Peyer's patch (tissue), 4 donors: Measurements from ENCODE around the gene UBE4B. TPM values are rescaled to one million over a fixed set of nuclear protein-coding genes. Genes with fewer than 3 reads are reported as not detected.

Source experiments
- DNase-seq, 3 donors: peaks; one replicate each; pipeline ENCODE4 v3.0.0-alpha.2; 2017 to 2019
- H3K27ac ChIP-seq, 4 donors: fragments of 200-600 bp; sonication (generic); one replicate each; pipeline ENCODE4 v1.5.1; 2016 to 2019
- H3K27me3 ChIP-seq, 2 donors: fragments of 200-600 bp; sonication (generic); one replicate each; pipeline ENCODE4 v1.5.1; 2019
- H3K36me3 ChIP-seq, 3 donors: fragments of 200-600 bp; sonication (generic); one replicate each; pipeline ENCODE4 v1.5.1; 2016 to 2019
- H3K4me1 ChIP-seq, 4 donors: fragments of 200-600 bp; sonication (generic); one replicate each; pipeline ENCODE4 v1.5.1; 2016 to 2019
- H3K4me3 ChIP-seq, 4 donors: fragments of 200-600 bp; sonication (generic); 1 replicate in 3 of 4; 2 replicates in 1 of 4; pipeline ENCODE4 v1.5.1; 2016 to 2019; ENCODE audit warnings: mild to moderate bottlenecking in 1 of 4
- H3K9me3 ChIP-seq, 4 donors: fragments of 200-600 bp; sonication (generic); one replicate each; pipeline ENCODE4 v1.5.1; 2016 to 2019; ENCODE audit warnings: mild to moderate bottlenecking in 1 of 4
- CTCF ChIP-seq, 6 experiments: fragments of 450-650 bp in 4 of 6; fragments of 200-600 bp in 2 of 6; sonication (generic) in 1 of 6; IDR thresholded peaks; one replicate each; pipeline ENCODE4 v1.5.1; 2017 to 2019; ENCODE audit warnings: antibody characterized with exemption in 6 of 6, mild to moderate bottlenecking in 3 of 6, moderate library complexity in 1 of 6
- POLR2A ChIP-seq, 2 donors: fragments of 450-650 bp; IDR thresholded peaks; one replicate each; pipeline ENCODE4 v1.5.1; 2017; ENCODE audit warnings: antibody characterized with exemption in 2 of 2, mild to moderate bottlenecking in 2 of 2, moderate library complexity in 2 of 2
- total RNA-seq, 4 donors: library from RNA; depleted of rRNA; stranded (reverse); fragments of >200 nt; gene quantifications; one replicate each; pipeline ENCODE4 v1.1.0, GENCODE V29; 2016

The UBE4B gene
- total RNA-seq, 4 donors from 2014 or later, result 40.3 to 102 (median 67.8) TPM

GRCh38 chr1:10143961-10144485 lies 111.3 kb downstream of the UBE4B start:
- TF ChIP-seq CTCF (IDR thresholded peaks at IDR 0.05) (no peak), POLR2A (IDR thresholded peaks at IDR 0.05) (no peak)
- peaks cover 0 to 44% (median 0%) of the 10 kb centered on the region in 3 donors for H3K36me3 ChIP-seq
- no peaks in the 10 kb centered on the region for H3K4me1 ChIP-seq
- no peak for DNase-seq
- no peaks in the 10 kb centered on the region for H3K9me3 ChIP-seq
- no peak overlapping the region for H3K4me3 ChIP-seq
- H3K27ac ChIP-seq, result no peak overlapping the region
- H3K27me3 ChIP-seq, result no peaks in the 10 kb centered on the region

- H3K27ac ChIP-seq, result no peak overlapping the region
- no peaks in the 10 kb centered on the region for H3K9me3 ChIP-seq
- no peaks in the 10 kb centered on the region for H3K27me3 ChIP-seq
Measured at GRCh38 chr1:10146391-10146790, 113.6 kb downstream of the UBE4B start.

GRCh38 chr1:10149231-10149630 lies 116.5 kb downstream of the UBE4B start:
- Histone ChIP-seq H3K4me3 (no peak overlapping the region), H3K27ac (no peak overlapping the region)
- no peak for DNase-seq

More at GRCh38 chr1:10146391-10146790, 113.6 kb downstream of the UBE4B start:
- no peak for DNase-seq
- Histone ChIP-seq H3K36me3 (peaks cover 0 to 31% (median 0%) of the 10 kb centered on the region in 3 donors), H3K4me3 (no peak overlapping the region), H3K4me1 (no peaks in the 10 kb centered on the region)
- TF ChIP-seq POLR2A (IDR thresholded peaks at IDR 0.05) (no peak), CTCF (IDR thresholded peaks at IDR 0.05) (no peak)

GRCh38 chr1:10152709-10153284 lies 120.0 kb downstream of the UBE4B start:
- TF ChIP-seq CTCF (IDR thresholded peaks at IDR 0.05) (peak in 5 of 6 experiments; percentile 24 to 74 (median 69)), POLR2A (IDR thresholded peaks at IDR 0.05) (no peak)
- Histone ChIP-seq H3K4me1 (no peaks in the 10 kb centered on the region), H3K27me3 (no peaks in the 10 kb centered on the region), H3K9me3 (no peaks in the 10 kb centered on the region), H3K36me3 (peaks cover 0 to 28% (median 0%) of the 10 kb centered on the region in 3 donors), H3K27ac (no peak overlapping the region), H3K4me3 (no peak overlapping the region)
- peak in 2 of 3 donors; percentile 66 to 73 for DNase-seq

More at GRCh38 chr1:10149231-10149630, 116.5 kb downstream of the UBE4B start:
- peaks cover 0 to 44% (median 0%) of the 10 kb centered on the region in 3 donors for H3K36me3 ChIP-seq
- no peaks in the 10 kb centered on the region for H3K9me3 ChIP-seq
- no peaks in the 10 kb centered on the region for H3K4me1 ChIP-seq
- H3K27me3 ChIP-seq, result no peaks in the 10 kb centered on the region
- no peak for TF ChIP-seq CTCF (IDR thresholded peaks at IDR 0.05)
- no peak for TF ChIP-seq POLR2A (IDR thresholded peaks at IDR 0.05)

GRCh38 chr1:10155087-10155712 lies 122.4 kb downstream of the UBE4B start:
- Histone ChIP-seq H3K4me3 (no peak overlapping the region), H3K4me1 (no peaks in the 10 kb centered on the region), H3K36me3 (peaks cover 0 to 32% (median 0%) of the 10 kb centered on the region in 3 donors), H3K27ac (no peak overlapping the region), H3K27me3 (no peaks in the 10 kb centered on the region), H3K9me3 (no peaks in the 10 kb centered on the region)
- no peak for DNase-seq
- no peak for TF ChIP-seq CTCF (IDR thresholded peaks at IDR 0.05)
- TF ChIP-seq POLR2A (IDR thresholded peaks at IDR 0.05), result no peak
